ENCODE measurements around the gene SERPINB6.

The SERPINB6 gene

GRCh38 chr6:2999618-3000557 is 28.5 kb upstream of the SERPINB6 start, which contains the start of gene NQO2:
TSS of gene NQO2 (plus strand) at chr6:2999894. CDS start at chr6:3006553, 6,659 bp downstream.
- peak; percentile 94 for DNase-seq
- ATAC-seq, result peak; percentile 78

DNA sequence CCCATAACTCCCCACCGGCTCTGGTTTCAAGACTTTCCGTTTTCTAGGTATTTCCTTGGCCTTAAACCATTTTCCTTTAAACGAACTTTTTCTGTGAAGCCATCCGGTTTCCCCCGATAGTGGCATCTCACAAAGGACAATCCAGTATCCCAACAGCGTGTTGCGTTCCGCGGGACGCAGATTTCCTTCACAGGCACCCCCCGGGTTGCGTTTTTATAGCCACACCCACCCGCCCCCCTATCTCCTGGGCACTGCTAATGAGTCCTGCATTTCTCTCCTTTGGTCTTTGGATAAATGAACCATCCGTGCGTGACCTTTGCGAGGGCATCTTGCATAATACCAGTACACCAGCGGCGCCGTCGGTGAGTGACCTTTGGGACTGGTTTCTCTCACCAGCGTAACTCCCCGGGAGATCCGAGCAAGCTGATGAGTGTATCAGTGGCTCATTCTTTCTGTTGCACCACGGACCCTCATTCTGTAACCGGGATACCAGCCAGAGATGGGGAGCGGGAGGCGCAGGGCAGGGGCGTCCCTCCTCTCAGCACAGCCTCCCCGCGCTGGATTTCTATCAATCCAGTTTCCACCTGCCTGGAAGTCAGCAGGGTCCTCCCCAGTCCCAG is 27.7 kb upstream of the SERPINB6 start:
- peak; percentile 75 for ATAC-seq

DNA sequence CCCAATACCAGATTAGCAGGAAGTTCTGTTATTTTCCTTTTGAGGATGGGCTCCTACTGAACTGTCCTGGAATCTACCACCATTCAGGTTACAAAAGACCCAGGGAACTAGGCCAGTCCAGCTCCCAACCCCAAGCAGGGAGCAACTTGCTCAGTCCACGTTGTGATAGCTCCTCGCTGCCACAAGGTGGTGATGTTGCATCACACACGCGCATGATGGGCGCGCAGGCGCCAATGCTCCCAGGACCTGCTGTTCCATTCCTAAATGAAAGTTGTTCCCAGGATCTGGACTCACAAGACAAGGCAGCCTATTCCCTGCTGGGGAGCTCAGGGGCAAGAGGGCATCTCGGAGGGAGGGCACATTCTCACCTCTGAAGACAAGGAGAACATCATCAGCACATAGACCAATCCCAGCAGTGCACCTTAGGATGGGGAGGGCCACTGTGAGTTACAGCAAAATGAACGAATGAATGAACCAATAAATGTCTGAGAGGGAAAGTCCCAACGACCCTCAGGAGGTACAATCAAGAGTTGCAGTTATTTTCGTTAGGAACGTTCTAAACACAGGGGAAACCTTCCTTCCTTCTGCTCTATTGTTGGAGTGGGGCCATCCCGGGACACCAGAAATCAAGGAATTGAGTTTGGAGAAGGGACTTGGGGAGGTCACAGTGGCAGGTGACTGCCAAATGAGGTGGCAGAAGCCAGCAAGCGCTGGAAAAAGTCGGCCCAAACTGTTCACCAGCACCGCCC is 27.1 kb upstream of the SERPINB6 start:
- peak; percentile 46 for DNase-seq
- ATAC-seq, result peak; percentile 56

More for the DNA sequence above, 27.7 kb upstream of the SERPINB6 start:
- peak; percentile 81 for DNase-seq

- DNase-seq, result no peak
- ATAC-seq, result no peak
Measured at GRCh38 chr6:2993755-2994317, 22.5 kb upstream of the SERPINB6 start.

DNA sequence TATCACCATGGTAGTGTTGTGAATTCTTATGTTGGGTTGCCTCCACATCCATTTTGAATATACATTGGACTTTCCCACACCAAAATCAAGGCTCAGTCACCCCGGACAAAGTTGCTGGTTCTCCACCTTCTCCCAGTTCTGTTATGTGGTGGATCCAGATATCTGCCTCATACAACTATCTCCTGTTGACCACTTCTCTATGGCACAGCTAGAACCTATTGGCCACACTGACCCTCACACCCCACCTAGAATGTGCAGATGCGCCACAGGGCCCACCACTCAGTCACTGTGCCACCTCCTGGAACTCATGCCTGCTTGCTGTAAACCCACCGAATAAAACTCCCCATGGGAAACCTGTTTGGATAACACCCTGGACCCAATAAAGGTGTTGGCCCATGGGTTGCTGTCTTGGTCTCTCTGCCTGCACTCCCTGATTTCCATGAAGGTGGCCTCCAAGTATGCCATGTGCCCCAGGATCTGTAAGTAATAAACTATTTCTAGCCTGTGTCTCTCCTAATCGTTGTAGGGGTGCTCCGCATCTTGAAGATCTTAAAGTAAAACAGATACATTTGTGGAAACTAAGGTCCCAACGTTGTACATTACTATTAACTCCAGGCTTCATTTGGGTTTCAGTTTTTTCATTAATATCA is 21.1 kb upstream of the SERPINB6 start:
- ATAC-seq, result no peak
- no peak for DNase-seq

GRCh38 chr6:2990932-2991506 is 19.7 kb upstream of the SERPINB6 start:
- no peak for ATAC-seq
- no peak for DNase-seq

DNA sequence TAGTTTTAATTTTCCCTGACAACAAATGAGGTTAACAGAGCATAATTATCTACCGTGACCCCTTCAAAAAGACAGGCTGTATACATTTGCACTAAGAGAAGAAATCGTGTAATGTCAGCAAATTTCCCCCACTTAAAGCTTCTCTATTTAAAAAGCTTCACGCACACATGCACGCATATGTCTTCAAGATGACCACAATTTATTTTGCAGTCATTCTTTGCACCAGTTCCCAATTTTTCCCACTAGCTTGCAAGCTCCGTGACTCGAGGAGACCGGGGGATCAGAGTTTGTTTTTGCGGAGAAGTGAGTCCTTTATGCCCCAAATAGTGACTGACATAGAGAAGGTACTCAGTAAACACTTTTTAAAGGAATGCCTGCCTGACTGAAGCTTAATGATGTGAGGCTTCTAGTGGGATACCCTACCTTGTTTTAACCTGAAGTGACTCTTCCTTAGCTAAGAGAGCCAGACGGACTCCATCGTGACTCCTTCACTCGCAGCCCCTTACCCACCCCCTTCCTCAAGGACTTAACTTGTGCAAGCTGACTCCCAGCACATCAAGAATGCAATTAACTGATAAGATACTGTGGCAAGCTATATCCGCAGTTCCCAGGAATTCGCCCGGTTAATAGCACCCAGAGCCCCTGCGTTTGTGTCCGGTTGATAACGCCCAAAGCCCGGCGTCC is 19.0 kb upstream of the SERPINB6 start:
- DNase-seq (peak; percentile 20), ATAC-seq (no peak)

DNA sequence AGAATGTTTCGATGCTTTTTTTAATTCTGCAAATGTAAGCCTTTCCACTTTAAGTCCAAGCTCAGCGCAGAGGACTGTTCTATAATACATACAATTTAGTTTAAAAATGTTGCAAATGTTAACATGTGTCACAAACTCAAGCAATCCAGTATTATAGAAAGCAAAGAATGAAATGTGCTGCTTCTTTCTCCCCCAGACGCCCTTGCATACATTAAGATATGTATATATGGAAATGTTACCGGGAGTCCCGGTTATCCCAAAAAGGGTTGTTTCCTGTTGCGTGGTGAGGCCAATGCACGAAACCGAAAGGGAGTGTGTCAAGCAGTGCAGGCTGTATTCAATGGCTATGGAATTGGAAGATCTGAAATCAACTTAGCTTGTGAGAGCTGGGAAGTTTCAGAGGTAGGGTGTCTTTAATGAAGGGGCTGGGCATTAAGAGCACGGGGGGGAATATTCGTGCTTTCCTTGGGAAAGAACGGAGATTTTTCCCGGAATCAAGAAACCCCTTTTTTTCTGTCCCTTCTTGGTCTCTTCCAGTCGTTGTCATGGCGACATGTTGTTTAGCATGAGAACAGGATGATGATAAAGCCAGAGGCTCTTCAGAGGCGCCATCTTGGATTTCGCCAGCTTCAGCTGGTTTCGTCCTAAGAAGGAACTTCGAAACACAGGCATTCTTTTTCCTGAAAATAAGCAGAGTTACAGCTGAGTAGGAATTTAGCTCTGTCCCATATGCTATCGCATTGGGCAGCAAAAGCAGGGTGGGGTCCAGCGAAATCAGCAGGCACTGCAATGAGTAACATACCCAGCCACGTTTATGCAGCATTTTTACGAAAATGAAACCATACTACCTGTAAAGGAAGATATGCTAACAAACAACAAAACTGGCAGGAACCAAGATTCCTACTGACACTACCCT is 18.2 kb upstream of the SERPINB6 start:
- DNase-seq (peak; percentile 65), ATAC-seq (peak; percentile 76)

DNA sequence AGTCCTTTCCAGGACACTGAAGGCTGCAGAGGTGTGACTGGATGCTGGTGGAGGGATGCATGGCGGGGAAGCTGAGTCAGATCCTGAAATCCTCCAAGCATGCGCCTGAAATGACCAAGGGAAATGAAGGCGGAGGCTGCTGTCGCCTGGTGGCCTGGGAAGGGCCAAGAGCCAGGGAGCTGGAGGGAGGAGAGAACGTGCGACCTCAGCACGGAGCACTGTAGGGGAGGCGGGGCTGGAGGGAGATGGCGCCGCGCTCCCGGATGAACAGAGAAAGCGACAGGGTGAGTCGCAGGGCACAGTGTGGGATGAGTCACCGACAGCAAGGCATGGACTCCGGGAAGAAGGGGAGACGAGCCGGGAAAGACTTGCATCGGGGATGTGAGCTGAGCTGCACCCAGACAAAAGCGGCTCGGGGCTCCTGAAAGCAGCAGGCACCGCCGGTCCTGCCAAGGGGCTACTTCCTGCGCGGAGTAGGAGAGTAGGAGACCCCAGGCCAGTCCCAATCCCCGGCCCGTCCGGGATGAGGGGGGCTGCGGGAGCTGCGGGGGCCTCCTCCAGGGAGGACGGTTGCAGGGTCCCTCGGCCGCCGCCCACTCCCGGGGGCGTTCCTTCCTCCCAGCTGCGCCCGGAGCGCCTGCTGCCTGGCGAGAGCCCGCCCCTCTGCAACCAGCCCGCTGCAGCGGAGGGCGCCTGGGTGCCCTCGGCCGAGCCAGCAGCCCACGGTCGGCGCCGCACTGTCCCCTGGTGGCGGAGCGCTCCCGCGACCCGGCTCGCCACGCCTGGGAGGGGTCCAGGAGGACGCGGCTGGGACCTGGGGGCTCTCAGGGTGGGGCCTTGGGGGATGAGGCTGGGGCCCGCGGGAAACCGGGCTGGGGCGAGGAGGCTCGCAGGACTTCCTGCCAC is 17.3 kb upstream of the SERPINB6 start:
- ATAC-seq, result peak; percentile 84
- DNase-seq, result peak; percentile 86

DNA sequence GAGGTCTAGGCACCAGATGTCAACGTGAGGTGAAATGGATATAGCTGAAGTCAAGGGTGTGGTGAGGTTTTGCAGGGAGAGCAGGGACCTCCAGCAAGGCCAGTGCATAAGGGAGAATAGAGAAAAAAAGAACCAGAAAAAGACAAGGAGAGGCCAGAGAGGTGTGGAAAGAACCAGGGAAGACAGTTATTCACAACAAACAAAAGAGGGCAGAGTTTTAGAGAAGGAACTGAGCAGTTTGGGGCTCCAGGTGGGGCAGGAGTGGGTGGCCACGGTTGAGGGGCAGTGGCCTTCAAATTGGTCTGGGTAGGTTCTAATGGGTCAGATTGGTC is 16.7 kb upstream of the SERPINB6 start:
- ATAC-seq, result no peak
- no peak for DNase-seq

GRCh38 chr6:2986722-2987221 is 15.4 kb upstream of the SERPINB6 start:
- no peak for ATAC-seq
- no peak for DNase-seq

DNA sequence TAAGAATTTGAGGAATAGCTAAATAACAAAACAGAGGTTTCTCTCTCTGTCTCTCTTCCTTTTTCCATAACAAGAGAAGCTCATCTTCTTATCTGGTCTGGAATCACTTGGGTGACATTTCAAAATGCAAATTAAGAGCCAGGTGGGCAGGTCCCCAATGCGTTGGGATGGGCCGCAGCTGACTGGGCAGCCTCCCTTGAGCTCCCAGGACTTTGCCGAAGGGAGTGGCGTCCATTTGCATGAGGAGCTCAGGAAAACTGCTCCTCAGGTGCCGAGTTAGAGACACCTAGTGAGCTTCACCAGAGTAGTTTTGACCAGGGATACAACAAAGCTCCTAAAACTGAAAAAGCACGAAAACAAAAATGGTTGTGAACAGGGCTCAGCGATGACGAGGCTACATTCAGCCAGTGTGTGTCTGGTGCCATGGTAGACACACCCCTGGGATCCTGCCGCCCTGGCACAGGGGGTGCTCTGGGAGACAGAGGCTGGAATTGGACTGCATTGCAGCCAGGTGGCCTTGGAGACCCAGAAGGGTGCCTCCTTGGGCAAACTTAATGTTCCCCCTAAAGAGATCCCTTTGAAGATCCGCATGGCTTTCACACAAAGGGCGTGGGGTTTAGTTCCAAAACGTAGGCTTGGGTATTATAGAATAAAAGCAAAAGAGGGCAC is 13.5 kb upstream of the SERPINB6 start:
- no peak for ATAC-seq
- DNase-seq, result no peak

DNA sequence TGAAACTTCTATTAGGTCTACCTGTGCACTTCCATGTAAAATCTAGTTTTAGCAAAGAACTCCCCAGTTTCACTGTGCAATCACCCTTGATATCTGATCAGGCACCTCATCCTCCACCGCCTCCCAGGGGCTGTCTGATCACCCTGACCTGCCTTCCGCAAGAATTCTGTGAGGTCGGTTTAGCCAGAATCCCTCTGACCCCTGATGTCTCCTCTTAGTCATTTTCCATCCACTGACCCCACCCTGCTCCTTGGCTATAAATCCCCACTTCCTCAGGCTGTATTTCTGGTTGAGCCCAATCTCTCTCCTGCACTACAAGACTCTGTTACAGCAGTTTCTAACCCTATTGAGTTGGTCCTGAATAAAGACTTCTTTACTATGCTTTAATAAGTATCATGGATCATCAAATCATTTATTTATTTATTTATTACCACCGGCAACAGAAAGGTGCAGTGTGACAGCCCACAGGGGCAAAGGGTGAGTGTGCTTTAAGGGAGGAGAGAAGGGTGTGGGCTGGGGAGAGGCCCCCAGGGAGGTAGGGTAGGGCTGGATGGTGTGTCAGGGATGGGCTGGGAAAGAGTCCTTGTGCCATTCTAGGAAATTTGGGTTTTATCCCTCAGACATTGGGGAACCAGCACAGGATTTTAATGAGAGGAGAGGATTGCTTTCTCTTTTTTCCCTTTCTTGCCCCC is 11.2 kb upstream of the SERPINB6 start:
- DNase-seq (no peak), ATAC-seq (no peak)

DNA sequence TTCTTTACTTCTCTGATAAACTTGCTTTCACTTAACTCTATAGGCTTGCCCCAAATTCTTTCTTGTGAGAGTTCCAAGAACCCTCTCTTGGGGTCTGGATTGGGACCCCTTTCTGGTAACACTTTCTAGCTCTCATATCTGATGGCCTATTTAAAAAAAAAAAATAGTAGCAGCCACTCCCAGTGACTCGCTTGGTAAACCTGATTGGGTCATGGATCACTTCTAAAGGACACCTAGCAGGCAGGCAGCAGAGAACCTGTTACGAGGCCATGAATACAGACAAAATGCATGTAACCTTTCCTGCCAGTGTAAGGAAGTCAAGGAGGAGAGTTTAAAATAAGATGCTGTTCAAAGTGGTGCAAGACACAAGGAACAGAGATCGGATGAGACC is 9.1 kb upstream of the SERPINB6 start:
- DNase-seq (no peak), ATAC-seq (no peak)

GRCh38 chr6:2979819-2980464 is 8.6 kb upstream of the SERPINB6 start:
- no peak for ATAC-seq

GRCh38 chr6:2978923-2979322 is 7.6 kb upstream of the SERPINB6 start:
- ATAC-seq, result no peak

More at GRCh38 chr6:2979819-2980464, 8.6 kb upstream of the SERPINB6 start:
- DNase-seq, result no peak

More at GRCh38 chr6:2978923-2979322, 7.6 kb upstream of the SERPINB6 start:
- no peak for DNase-seq
